Mesenchymal stem cell (in vitro differentiated cells and primary cell): ENCODE measurements around the gene ZNF628.

Source experiments
- DNase-seq: peaks from one replicate; pipeline ENCODE4 v3.0.0-alpha.2; 2013
- H2AFZ ChIP-seq: one replicate; pipeline ENCODE4 v1.6.1; 2013; ENCODE audit warnings: low read depth, mild to moderate bottlenecking, control low read depth, inconsistent platforms, low read length, moderate library complexity
- H2AK5ac ChIP-seq: 2 replicates; pipeline ENCODE4 v1.6.1; 2013; ENCODE audit warnings: low read length, moderate library complexity, mild to moderate bottlenecking, inconsistent platforms; ENCODE audit not compliant: severe bottlenecking
- H2BK120ac ChIP-seq: one replicate; pipeline ENCODE4 v1.6.1; 2013; ENCODE audit warnings: low read depth, mild to moderate bottlenecking, inconsistent platforms, low read length, moderate library complexity
- H2BK12ac ChIP-seq, 2 experiments: one replicate each; pipeline ENCODE4 v1.6.1; 2013; ENCODE audit warnings: inconsistent platforms in 2 of 2, low read length in 2 of 2, mild to moderate bottlenecking in 2 of 2, moderate library complexity in 2 of 2, control low read depth in 1 of 2
- H2BK15ac ChIP-seq: one replicate; pipeline ENCODE4 v1.6.1; 2013; ENCODE audit warnings: mild to moderate bottlenecking, low read depth, inconsistent platforms; ENCODE audit not compliant: poor library complexity, severe bottlenecking
- H2BK5ac ChIP-seq: 2 replicates; pipeline ENCODE4 v1.6.1; 2013; ENCODE audit warnings: low read depth, mild to moderate bottlenecking, low read length, control low read depth, inconsistent platforms; ENCODE audit not compliant: poor library complexity, severe bottlenecking
- H3K14ac ChIP-seq, 2 experiments: one replicate each; pipeline ENCODE4 v1.6.1; 2013; ENCODE audit warnings: inconsistent platforms in 2 of 2, low read length in 2 of 2, control low read depth in 1 of 2, mild to moderate bottlenecking in 1 of 2, moderate library complexity in 1 of 2
- H3K18ac ChIP-seq, 2 experiments: one replicate each; pipeline ENCODE4 v1.6.1; 2013; ENCODE audit warnings: inconsistent platforms in 2 of 2, low read length in 2 of 2, control low read depth in 1 of 2, low read depth in 1 of 2, mild to moderate bottlenecking in 1 of 2
- H3K23ac ChIP-seq, 2 experiments: one replicate each; pipeline ENCODE4 v1.6.1; 2013; ENCODE audit warnings: inconsistent platforms in 2 of 2, low read length in 2 of 2, mild to moderate bottlenecking in 2 of 2, moderate library complexity in 2 of 2, control low read depth in 1 of 2
- H3K27ac ChIP-seq: 2 replicates; pipeline ENCODE4 v1.5.1; 2013; ENCODE audit warnings: mild to moderate bottlenecking, moderate library complexity, low read length, control low read depth, inconsistent platforms; ENCODE audit not compliant: poor library complexity, severe bottlenecking
- H3K27me3 ChIP-seq, 2 experiments: 2 replicates each; pipeline versions ENCODE4 v1.6.1 to v1.7.0; 2013; ENCODE audit warnings: low read length in 2 of 2, mild to moderate bottlenecking in 2 of 2, moderate library complexity in 2 of 2, control low read depth in 1 of 2, inconsistent platforms in 1 of 2; ENCODE audit not compliant: control insufficient read depth in 1 of 2, insufficient read depth in 1 of 2
- H3K36me3 ChIP-seq, 2 experiments: 2 replicates each; pipeline versions ENCODE4 v1.6.1 to v1.7.0; 2013; ENCODE audit warnings: low read length in 2 of 2, control low read depth in 1 of 2, inconsistent platforms in 1 of 2, low read depth in 1 of 2, mild to moderate bottlenecking in 1 of 2; ENCODE audit not compliant: insufficient read depth in 2 of 2, control insufficient read depth in 1 of 2
- H3K4ac ChIP-seq, 2 experiments: one replicate each; pipeline ENCODE4 v1.6.1; 2013; ENCODE audit warnings: inconsistent platforms in 2 of 2, low read length in 2 of 2, mild to moderate bottlenecking in 2 of 2, moderate library complexity in 2 of 2, control low read depth in 1 of 2, low read depth in 1 of 2
- H3K4me1 ChIP-seq: 2 replicates; pipeline ENCODE4 v1.6.1; 2013; ENCODE audit warnings: low read depth, low read length, control low read depth; ENCODE audit not compliant: control insufficient read depth, insufficient read depth
- H3K4me2 ChIP-seq: 2 replicates; pipeline ENCODE4 v1.6.1; 2013; ENCODE audit warnings: low read length, mild to moderate bottlenecking, inconsistent platforms; ENCODE audit not compliant: poor library complexity, severe bottlenecking
- H3K4me3 ChIP-seq, 2 experiments: 2 replicates each; pipeline versions ENCODE4 v1.5.1 to v1.7.0; 2013; ENCODE audit warnings: low read length in 2 of 2, mild to moderate bottlenecking in 2 of 2, control low read depth in 1 of 2, low read depth in 1 of 2; ENCODE audit not compliant: insufficient read depth in 1 of 2
- H3K79me1 ChIP-seq: replicated peaks from 2 replicates; pipeline ENCODE4 v1.6.1; 2013; ENCODE audit warnings: mild to moderate bottlenecking, control low read depth, low read length, inconsistent platforms; ENCODE audit not compliant: poor library complexity, severe bottlenecking
- H3K9ac ChIP-seq: 2 replicates; pipeline ENCODE4 v1.7.0; 2013; ENCODE audit warnings: mild to moderate bottlenecking, low read length, moderate library complexity
- H3K9me3 ChIP-seq: 2 replicates; pipeline ENCODE4 v1.7.0; 2013; ENCODE audit warnings: mild to moderate bottlenecking, low read length; ENCODE audit not compliant: control insufficient read depth
- H4K8ac ChIP-seq: one replicate; pipeline ENCODE4 v1.6.1; 2013; ENCODE audit warnings: inconsistent platforms, mild to moderate bottlenecking, low read length, moderate library complexity
- H4K91ac ChIP-seq: one replicate; pipeline ENCODE4 v1.6.1; 2013; ENCODE audit warnings: mild to moderate bottlenecking, low read length, inconsistent platforms
- WGBS: methylation state at CpG from one replicate; pipeline ENCODE4 v1.1.7; 2013; ENCODE audit warnings: mixed read lengths; 5-methylcytosine and 5-hydroxymethylcytosine counted together

The ZNF628 gene

DNA sequence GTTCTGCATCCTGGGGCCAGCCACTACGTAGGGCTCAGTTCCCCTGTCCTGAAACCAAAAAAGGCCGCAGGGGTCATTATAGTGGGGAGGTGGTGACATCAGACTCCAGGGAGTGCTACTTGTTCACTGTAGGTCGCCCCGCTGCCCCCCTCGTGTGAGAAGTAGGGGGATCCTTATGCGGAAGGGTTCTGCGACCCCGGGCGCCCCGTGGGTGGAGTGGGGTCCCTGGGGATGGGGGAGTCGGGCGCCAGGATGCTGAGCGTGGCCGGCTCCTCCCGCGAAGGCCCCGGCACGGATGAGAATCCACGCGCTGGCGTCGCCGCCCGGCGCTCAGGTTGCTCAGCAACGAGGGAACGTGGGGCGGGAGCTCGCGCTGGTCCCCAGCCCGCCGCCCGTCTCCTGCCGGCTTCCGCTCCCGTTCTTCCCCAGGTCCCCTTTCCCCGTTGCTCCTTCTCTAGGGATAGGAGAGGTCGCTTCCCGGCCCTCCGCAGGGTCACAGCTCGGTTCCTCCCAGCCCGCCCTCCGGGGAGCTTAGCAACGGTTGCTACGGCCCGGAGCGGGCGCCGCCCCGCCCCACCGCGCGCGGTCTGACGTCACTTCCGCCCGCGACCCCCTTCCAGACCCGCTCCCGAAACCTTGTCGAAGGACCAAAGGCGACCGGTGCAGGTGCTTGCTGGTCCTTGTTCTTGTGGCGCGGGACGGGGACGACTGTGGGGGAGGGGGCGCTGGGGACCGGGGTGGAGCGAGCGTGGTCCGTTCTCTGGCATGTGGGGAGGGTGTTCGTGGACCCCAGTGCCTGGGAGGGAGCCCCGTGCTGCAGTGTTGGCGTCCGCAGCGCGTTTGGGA lies 8.4 kb downstream of the ZNF628 start, which contains the start of gene NAT14:
Gene NAT14, plus strand, starts transcription at position 596 of the 846 bp plus-strand sequence. CDS start 521 bp downstream, outside the sequence.
- Histone ChIP-seq H3K27ac (peak within 1 kb of the TSS; percentile 87), H3K4me3 (peak within 1 kb of the TSS; percentile 72 to 78), H3K9me3 (no peaks in the 10 kb centered on the region), H4K8ac (peak within 1 kb of the TSS; percentile 90), H2BK5ac (peak within 1 kb of the TSS; percentile 81), H3K14ac (peak within 1 kb of the TSS; percentile 48 to 83), H3K4me1 (peaks cover 65% of the 10 kb centered on the region), H3K9ac (peak within 1 kb of the TSS; percentile 86), H3K18ac (peak within 1 kb of the TSS; percentile 82 to 94), H3K4me2 (peak within 1 kb of the TSS; percentile 92), H2BK120ac (peak within 1 kb of the TSS; percentile 99), H3K23ac (peak within 1 kb of the TSS in 1 of 2 experiments; percentile 38), H3K4ac (peak within 1 kb of the TSS; percentile 92 to 97), H4K91ac (peak within 1 kb of the TSS; percentile 76), H2AK5ac (peak within 1 kb of the TSS; percentile 38), H2BK15ac (peak within 1 kb of the TSS; percentile 98), H3K27me3 (no peaks in the 10 kb centered on the region), H3K36me3 (peaks cover 6 to 59% of the 10 kb centered on the region in 2 experiments), H2AFZ (peak within 1 kb of the TSS; percentile 62), H2BK12ac (peak within 1 kb of the TSS; percentile 14 to 92), H3K79me1 (peaks cover 22% of the 10 kb centered on the region)
- WGBS, result 2% methylated on average over 67 of the region's 78 CpGs
- DNase-seq, result peak; percentile 86

DNA sequence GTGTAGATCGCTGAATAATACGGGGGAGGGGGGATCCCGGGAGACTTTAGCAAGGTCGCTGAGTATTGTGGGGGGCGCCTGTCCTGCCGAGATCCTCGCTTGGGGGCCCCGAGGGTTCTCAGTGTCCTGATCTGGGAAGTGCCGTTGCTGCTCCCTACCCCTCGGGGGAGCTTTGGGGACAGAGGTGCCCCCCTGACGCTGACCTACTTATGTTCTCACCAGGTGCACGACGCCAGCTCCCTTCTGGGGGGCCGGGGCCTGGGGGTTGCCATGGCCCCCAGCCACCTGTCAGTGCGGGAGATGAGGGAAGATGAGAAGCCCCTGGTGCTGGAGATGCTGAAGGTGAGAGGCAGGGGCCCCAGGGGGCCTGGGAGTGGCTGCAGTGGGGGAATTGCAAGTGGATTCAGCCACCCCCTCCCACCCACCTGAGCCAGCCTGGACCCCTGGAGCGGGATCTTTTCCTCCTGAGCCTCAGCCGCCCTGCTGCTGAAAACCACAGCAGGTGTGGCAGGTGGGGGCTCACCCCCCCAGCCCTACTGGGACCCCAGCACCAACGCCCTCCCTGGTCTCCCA lies 9.1 kb downstream of the ZNF628 start:
- Histone ChIP-seq H2AK5ac (peak overlapping the region; percentile 38), H3K4me2 (peak overlapping the region; percentile 92), H3K9ac (peak overlapping the region; percentile 86), H3K23ac (peak overlapping the region in 1 of 2 experiments; percentile 38), H3K4ac (peak overlapping the region; percentile 92 to 97), H2AFZ (no peak overlapping the region), H4K8ac (peak overlapping the region; percentile 90), H3K79me1 (peaks cover 20% of the 10 kb centered on the region), H3K18ac (peak overlapping the region; percentile 69 to 82), H3K4me1 (peaks cover 68% of the 10 kb centered on the region), H3K9me3 (no peaks in the 10 kb centered on the region), H4K91ac (peak overlapping the region; percentile 76), H3K14ac (peak overlapping the region; percentile 48 to 83), H3K27me3 (no peaks in the 10 kb centered on the region), H3K4me3 (peak overlapping the region; percentile 72 to 78), H2BK5ac (peak overlapping the region; percentile 19), H2BK12ac (peak overlapping the region; percentile 14 to 92), H3K36me3 (peaks cover 6 to 62% of the 10 kb centered on the region in 2 experiments), H3K27ac (peak overlapping the region; percentile 87), H2BK120ac (peak overlapping the region; percentile 99), H2BK15ac (peak overlapping the region; percentile 98)
- DNase-seq, result no peak
- WGBS, result 18% methylated on average over 18 of the region's 18 CpGs

DNA sequence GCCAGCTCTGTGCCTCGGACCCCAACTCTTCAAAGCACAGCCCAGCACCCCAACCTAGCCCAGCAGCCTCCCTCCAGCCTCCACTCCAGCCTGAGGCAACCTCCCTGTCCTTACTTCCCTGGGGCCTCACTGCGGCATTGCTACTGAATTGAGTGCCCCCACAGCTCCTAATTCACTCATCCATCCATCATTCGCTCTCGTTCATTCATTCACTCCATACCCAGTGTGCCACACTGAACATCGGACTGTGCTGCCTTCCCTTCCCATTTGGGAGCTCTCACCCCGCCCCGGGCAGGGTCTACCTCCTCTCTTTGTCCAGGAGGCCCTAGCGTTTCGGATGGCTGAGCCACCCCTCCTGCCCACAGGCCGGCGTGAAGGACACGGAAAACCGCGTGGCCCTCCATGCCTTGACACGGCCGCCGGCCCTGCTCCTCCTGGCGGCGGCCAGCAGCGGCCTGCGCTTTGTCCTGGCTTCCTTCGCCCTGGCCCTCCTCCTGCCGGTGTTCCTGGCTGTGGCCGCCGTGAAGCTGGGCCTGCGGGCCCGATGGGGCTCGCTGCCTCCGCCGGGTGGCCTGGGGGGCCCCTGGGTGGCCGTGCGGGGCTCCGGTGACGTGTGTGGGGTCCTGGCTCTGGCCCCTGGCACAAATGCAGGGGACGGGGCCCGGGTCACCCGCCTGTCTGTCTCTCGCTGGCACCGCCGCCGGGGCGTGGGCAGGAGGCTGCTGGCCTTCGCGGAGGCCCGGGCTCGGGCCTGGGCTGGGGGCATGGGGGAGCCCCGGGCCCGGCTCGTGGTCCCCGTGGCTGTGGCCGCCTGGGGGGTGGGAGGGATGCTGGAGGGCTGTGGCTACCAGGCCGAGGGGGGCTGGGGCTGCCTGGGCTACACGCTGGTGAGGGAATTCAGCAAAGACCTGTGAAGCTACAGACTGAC lies 9.9 kb downstream of the ZNF628 start:
- Histone ChIP-seq H3K4ac (peak overlapping the region; percentile 55 to 89), H2AFZ (no peak overlapping the region), H2AK5ac (peak overlapping the region; percentile 38), H3K9me3 (no peaks in the 10 kb centered on the region), H3K27ac (peak overlapping the region; percentile 95), H3K23ac (no peak overlapping the region), H3K18ac (peak overlapping the region; percentile 88 to 91), H2BK5ac (peak overlapping the region; percentile 66), H3K4me1 (peaks cover 70% of the 10 kb centered on the region), H3K9ac (peak overlapping the region; percentile 86), H3K27me3 (no peaks in the 10 kb centered on the region), H2BK120ac (peak overlapping the region; percentile 99), H3K79me1 (peaks cover 20% of the 10 kb centered on the region), H3K4me2 (peak overlapping the region; percentile 92), H3K36me3 (peaks cover 6 to 62% of the 10 kb centered on the region in 2 experiments), H3K14ac (peak overlapping the region in 1 of 2 experiments; percentile 64), H3K4me3 (peak overlapping the region; percentile 72 to 78), H2BK12ac (peak overlapping the region; percentile 92 to 95), H2BK15ac (peak overlapping the region; percentile 96), H4K91ac (peak overlapping the region; percentile 95), H4K8ac (peak overlapping the region; percentile 86)
- no peak for DNase-seq
- 83% methylated on average over 52 of the region's 53 CpGs for WGBS
